ENCODE measurements around the gene TMEM242. TPM values are rescaled to one million over a fixed set of nuclear protein-coding genes. Genes with fewer than 3 reads are reported as not detected.

The TMEM242 gene
- total and polyA plus RNA-seq, 2 of the 8 experiments (the other 6 are each of a cell fraction or from before 2014, with no cell fraction given), result 2.4 to 9.0 TPM

GRCh38 chr6:157278171-157278570 lies 45.1 kb downstream of the TMEM242 start:
- H4K8ac ChIP-seq (ENCODE audit: extremely low read depth, insufficient read depth, low read length), result no peak overlapping the region; the same call in 1 of the 2 replicates
- no peak overlapping the region for H3K4me2 ChIP-seq (ENCODE audit: insufficient read depth in 1 of 2, low read depth in 2 of 2, low read length in 2 of 2)
- TF ChIP-seq TAF1 (IDR thresholded peaks at IDR 0.05; ENCODE audit: low read depth, low read length) (no peak), SIRT6 (IDR thresholded peaks at IDR 0.05; ENCODE audit: low read length) (no peak), YY1 (IDR thresholded peaks at IDR 0.05; ENCODE audit: low read depth, low read length) (no peak), RAD21 (IDR thresholded peaks at IDR 0.05 in 1 of 2, conservative IDR thresholded peaks at IDR 0.05 in 1 of 2; ENCODE audit: low read depth in 2 of 2, low read length in 2 of 2) (no peak), EP300 (IDR thresholded peaks at IDR 0.05; ENCODE audit: borderline replicate concordance in 1 of 2, low read depth in 2 of 2, low read length in 2 of 2) (no peak), ZNF274 (IDR thresholded peaks at IDR 0.05; ENCODE audit: borderline replicate concordance, extremely low read depth, low read length) (no peak), KDM4A (IDR thresholded peaks at IDR 0.05; ENCODE audit: low read depth, low read length, severe bottlenecking) (no peak), TEAD4 (IDR thresholded peaks at IDR 0.05; ENCODE audit: low read depth, low read length) (no peak), USF2 (IDR thresholded peaks at IDR 0.05; ENCODE audit: low read length) (no peak), GTF2F1 (IDR thresholded peaks at IDR 0.05; ENCODE audit: borderline replicate concordance, low read depth, low read length) (no peak), POLR2A (IDR thresholded peaks at IDR 0.05; ENCODE audit: control extremely low read depth in 1 of 2, low read depth in 2 of 2, low read length in 2 of 2) (no peak)
- ChIA-PET POLR2A (ENCODE audit: partially characterized antibody) (no interaction called here), CTCF (ENCODE audit: partially characterized antibody) (interaction anchor here (1.0 to 2.3 kb wide), 3 partner anchors 11 to 52 kb away, joined by 3 to 8 read pairs (median 5); no protein-coding TSS in a partner anchor)
- no peaks in the 10 kb centered on the region for H3K79me2 ChIP-seq (ENCODE audit: control insufficient read depth in 1 of 2, insufficient read depth in 2 of 2, low read length in 2 of 2)
- H2AFZ ChIP-seq (ENCODE audit: low read length), result no peak overlapping the region
- peaks cover 0 to 9% (median 4%) of the 10 kb centered on the region in 4 experiments; a peak in 6 of 7 replicates for H3K4me1 ChIP-seq (replicated peaks in 1 of 4; ENCODE audit: control insufficient read depth in 3 of 4, insufficient read depth in 4 of 4, low read length in 3 of 4)
- no peak overlapping the region for H3K4ac ChIP-seq (replicated peaks; ENCODE audit: insufficient read length, low read depth, low read length)
- H4K20me1 ChIP-seq (replicated peaks in 1 of 2; ENCODE audit: control insufficient read depth in 1 of 2, insufficient read depth in 2 of 2, low read length in 2 of 2), result no peaks in the 10 kb centered on the region
- no peak for FAIRE-seq
- H3K9ac ChIP-seq (replicated peaks in 1 of 4; ENCODE audit: extremely low read depth in 1 of 4, low read depth in 3 of 4, low read length in 3 of 4), result no peak overlapping the region
- no peak overlapping the region for H2BK12ac ChIP-seq (ENCODE audit: low read depth, low read length)
- no peak overlapping the region for H2BK120ac ChIP-seq (replicated peaks; ENCODE audit: low read depth, low read length)
- H3K23me2 ChIP-seq (ENCODE audit: low read depth, low read length), result peaks cover 4% of the 10 kb centered on the region; the same call in 1 of the 2 replicates
- no peak for DNase-seq (ENCODE audit: low read depth in 1 of 2, low spot score in 2 of 2)
- H3K56ac ChIP-seq (replicated peaks; ENCODE audit: insufficient read length, low read depth, low read length), result no peak overlapping the region
- no peak overlapping the region for H3K23ac ChIP-seq (ENCODE audit: insufficient read length)
- H3K18ac ChIP-seq (ENCODE audit: extremely low read depth, low read length), result no peak overlapping the region
- peaks cover 0 to 15% (median 8%) of the 10 kb centered on the region in 4 experiments; a peak in 4 of 7 replicates for H3K27me3 ChIP-seq (replicated peaks in 1 of 4; ENCODE audit: control insufficient read depth in 3 of 4, extremely low read depth in 1 of 4, insufficient read depth in 3 of 4, low read length in 3 of 4)
- H4K91ac ChIP-seq (replicated peaks; ENCODE audit: insufficient read length, low read length), result no peak overlapping the region
- 92% methylated on average over 9 of the region's 9 CpGs; no CpG with 5 or more reads in 1 of the 2 experiments for WGBS, 2 experiments (ENCODE audit: extremely low coverage in 1 of 2, insufficient coverage in 1 of 2, insufficient read length in 1 of 2, insufficient replicate concordance in 2 of 2, low coverage in 1 of 2, low lambda C conversion rate in 2 of 2, missing lambda C conversion rate in 1 of 2)
- no peak overlapping the region for H3K4me3 ChIP-seq (ENCODE audit: extremely low read depth in 1 of 4, insufficient read depth in 2 of 4, low read depth in 3 of 4, low read length in 4 of 4)
- H2BK5ac ChIP-seq (ENCODE audit: low read depth, low read length), result no peak overlapping the region
- H3K9me3 ChIP-seq (ENCODE audit: insufficient read depth in 2 of 2, low read depth in 1 of 2, low read length in 1 of 2), result no peaks in the 10 kb centered on the region
- H2AK5ac ChIP-seq (ENCODE audit: low read depth, low read length), result no peak overlapping the region
- no peak overlapping the region for H4K5ac ChIP-seq (ENCODE audit: insufficient read length, low read depth, low read length)
- H2BK20ac ChIP-seq (ENCODE audit: low read length), result no peak overlapping the region
- no peaks in the 10 kb centered on the region; the same call in 1 of the 2 replicates for H3K79me1 ChIP-seq (ENCODE audit: low read depth, low read length)
- H3K36me3 ChIP-seq (ENCODE audit: control insufficient read depth in 2 of 4, insufficient read depth in 4 of 4, low read length in 3 of 4), result no peaks in the 10 kb centered on the region
- H3K14ac ChIP-seq (ENCODE audit: insufficient read length), result no peak overlapping the region
- no peak overlapping the region for H3K27ac ChIP-seq (ENCODE audit: low read depth, low read length)
- H2BK15ac ChIP-seq (ENCODE audit: low read length), result no peak overlapping the region

Data from H1 (cell line).